Lower leg skin (tissue), 3 donors: ENCODE results near the gene SCRG1.

Source experiments
- POLR2A ChIP-seq, 2 donors: fragments of 450-650 bp; IDR thresholded peaks; one replicate each; pipeline ENCODE4 v1.6.1; 2016 to 2017; ENCODE audit warnings: antibody characterized with exemption in 2 of 2, mild to moderate bottlenecking in 1 of 2, moderate library complexity in 1 of 2
- TF ChIP-seq, protein P1 (sequence below), 3 donors: fragments of 450-650 bp; IDR thresholded peaks; one replicate each; pipeline ENCODE4 v1.5.1; 2016; ENCODE audit warnings: antibody characterized with exemption in 3 of 3, mild to moderate bottlenecking in 3 of 3, moderate library complexity in 2 of 3

DNA sequence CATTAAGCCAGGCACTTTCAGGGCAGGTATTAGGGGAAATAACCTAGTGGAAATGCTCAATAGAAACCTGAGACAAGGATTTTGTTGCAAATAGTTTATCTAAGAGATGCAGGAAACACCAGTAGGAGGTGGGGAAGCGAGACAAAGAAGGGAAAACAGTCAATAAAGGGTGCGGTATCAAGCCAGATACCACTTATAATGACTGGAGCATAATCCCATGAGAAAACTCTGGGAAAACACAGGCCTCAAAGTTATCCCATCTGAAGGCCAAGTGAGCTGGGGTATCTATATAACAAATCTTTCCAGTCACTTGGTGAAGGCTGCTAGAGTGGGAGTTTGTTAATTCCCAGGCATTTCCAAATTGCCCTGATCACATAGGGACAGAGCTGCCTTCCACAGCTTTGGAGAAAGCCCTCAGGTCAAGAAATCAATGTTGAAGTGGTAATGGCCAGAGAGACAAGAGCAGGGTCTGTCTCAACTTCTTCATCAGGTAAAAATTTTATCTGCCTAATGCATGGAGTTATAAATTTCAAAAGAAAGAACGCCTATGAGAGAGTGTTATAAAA is 55.0 kb downstream of the SCRG1 start:
- TF ChIP-seq, protein P1, sequence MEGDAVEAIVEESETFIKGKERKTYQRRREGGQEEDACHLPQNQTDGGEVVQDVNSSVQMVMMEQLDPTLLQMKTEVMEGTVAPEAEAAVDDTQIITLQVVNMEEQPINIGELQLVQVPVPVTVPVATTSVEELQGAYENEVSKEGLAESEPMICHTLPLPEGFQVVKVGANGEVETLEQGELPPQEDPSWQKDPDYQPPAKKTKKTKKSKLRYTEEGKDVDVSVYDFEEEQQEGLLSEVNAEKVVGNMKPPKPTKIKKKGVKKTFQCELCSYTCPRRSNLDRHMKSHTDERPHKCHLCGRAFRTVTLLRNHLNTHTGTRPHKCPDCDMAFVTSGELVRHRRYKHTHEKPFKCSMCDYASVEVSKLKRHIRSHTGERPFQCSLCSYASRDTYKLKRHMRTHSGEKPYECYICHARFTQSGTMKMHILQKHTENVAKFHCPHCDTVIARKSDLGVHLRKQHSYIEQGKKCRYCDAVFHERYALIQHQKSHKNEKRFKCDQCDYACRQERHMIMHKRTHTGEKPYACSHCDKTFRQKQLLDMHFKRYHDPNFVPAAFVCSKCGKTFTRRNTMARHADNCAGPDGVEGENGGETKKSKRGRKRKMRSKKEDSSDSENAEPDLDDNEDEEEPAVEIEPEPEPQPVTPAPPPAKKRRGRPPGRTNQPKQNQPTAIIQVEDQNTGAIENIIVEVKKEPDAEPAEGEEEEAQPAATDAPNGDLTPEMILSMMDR (IDR thresholded peaks at IDR 0.05) = no peak
- no peak for TF ChIP-seq POLR2A (IDR thresholded peaks at IDR 0.05)
